H1 (cell line): ENCODE results near the gene PPM1F. TPM values are rescaled to one million over a fixed set of nuclear protein-coding genes. Genes with fewer than 3 reads are reported as not detected.

Experiments used
- EZH2 ChIP-seq: fragments of 200-600 bp; sonication (generic); IDR thresholded peaks from 2 replicates; pipeline ENCODE4 v1.7.1; 2012; ENCODE audit warnings: low read depth, mild to moderate bottlenecking, moderate library complexity, low read length, inconsistent platforms; ENCODE audit not compliant: severe bottlenecking
- USF2 ChIP-seq: IDR thresholded peaks from 2 replicates; pipeline ENCODE4 v1.6.1; 2011; ENCODE audit warnings: low read length, improper control_type of control experiment
- polyA plus RNA-seq, 7 experiments: library from polyadenylated mRNA; depleted of rRNA in 3 of 7; stranded (reverse) in 5 of 7; unstranded in 2 of 7; fragments of >200 nt in 5 of 7; fragments of 200-250 nt in 2 of 7; gene quantifications; 1 replicate in 5 of 7; 2 replicates in 1 of 7; 4 replicates in 1 of 7; pipeline versions ENCODE4 v1.2.1 to v1.2.3, GENCODE V29; 2011 to 2013; ENCODE audit warnings: missing spikeins in 2 of 7, mixed read lengths in 2 of 7
- total RNA-seq: library from RNA; stranded (reverse); fragmentation: NEBNext Ultra II Directional; extraction: Animal tissue kit (Norgen Biotek cat#: 25700); gene quantifications from 2 replicates; pipeline ENCODE4 v1.2.1, GENCODE V29; 2021

The PPM1F gene
- total and polyA plus RNA-seq, 2 of the 8 experiments (the other 6 are each of a cell fraction or from before 2014, with no cell fraction given): 12.4 to 22.8 TPM

- TF ChIP-seq EZH2: no peak
- no peak for TF ChIP-seq USF2
Measured at GRCh38 chr22:21917959-21918261, 34.7 kb downstream of the PPM1F start (continued).
